Left lobe of liver (tissue), 2 donors: Measurements from ENCODE around the gene ANKRD9. TPM values are rescaled to one million over a fixed set of nuclear protein-coding genes. Genes with fewer than 3 reads are reported as not detected.

Source experiments
- ATAC-seq: fragments of 200-7000 bp; cut with Tn5 transposase; one replicate; pipeline ENCODE4 v1.9.1; 2020; ENCODE audit warnings: mild to moderate bottlenecking, moderate library complexity
- DNase-seq: peaks from one replicate; pipeline ENCODE4 v3.0.0-alpha.2; 2020; ENCODE audit warnings: low spot score
- total RNA-seq: library from RNA; stranded (reverse); gene quantifications from one replicate; pipeline ENCODE4 v1.2.1, GENCODE V29; 2021
- donor health status: DM: no; HTN: no; CAD: no; lungs with moderate emphysema.
- donor health status: DM: no; HTN: yes; CAD: no.

Gene ANKRD9
- total RNA-seq, 1 donor from 2014 or later, result 14.5 TPM

GRCh38 chr14:102499401-102500157 is 10.0 kb downstream of the ANKRD9 start:
- DNase-seq, result no peak
- no peak for ATAC-seq

- DNase-seq, result no peak
These were observed 10.8 kb downstream of the ANKRD9 start for GRCh38 chr14:102498678-102499265.

GRCh38 chr14:102497998-102498677 is 11.4 kb downstream of the ANKRD9 start:
- no peak for ATAC-seq
- DNase-seq, result no peak

More at GRCh38 chr14:102498678-102499265, 10.8 kb downstream of the ANKRD9 start:
- no peak for ATAC-seq

GRCh38 chr14:102496958-102497744 is 12.4 kb downstream of the ANKRD9 start:
- DNase-seq (no peak), ATAC-seq (no peak)

- ATAC-seq, result no peak
- no peak for DNase-seq
These were observed 13.3 kb downstream of the ANKRD9 start for GRCh38 chr14:102496331-102496691.

- no peak for ATAC-seq
- DNase-seq, result no peak
These were observed 13.9 kb downstream of the ANKRD9 start for GRCh38 chr14:102495491-102496330.

GRCh38 chr14:102493585-102493984 is 16.0 kb downstream of the ANKRD9 start:
- no peak for DNase-seq

GRCh38 chr14:102493096-102493495 is 16.5 kb downstream of the ANKRD9 start:
- DNase-seq, result no peak
- ATAC-seq, result no peak

More at GRCh38 chr14:102493585-102493984, 16.0 kb downstream of the ANKRD9 start:
- ATAC-seq, result no peak

GRCh38 chr14:102492531-102492910 is 17.1 kb downstream of the ANKRD9 start:
- DNase-seq (no peak), ATAC-seq (no peak)

GRCh38 chr14:102491786-102492530 is 17.6 kb downstream of the ANKRD9 start:
- DNase-seq, result no peak
- ATAC-seq, result no peak

- DNase-seq (no peak), ATAC-seq (no peak)
These were observed 18.2 kb downstream of the ANKRD9 start for GRCh38 chr14:102491366-102491765.

- DNase-seq (no peak), ATAC-seq (no peak)
These were observed 19.1 kb downstream of the ANKRD9 start for GRCh38 chr14:102490456-102490855.

GRCh38 chr14:102487204-102487577 is 22.4 kb downstream of the ANKRD9 start:
- ATAC-seq (no peak), DNase-seq (no peak)

GRCh38 chr14:102486513-102487203 is 22.9 kb downstream of the ANKRD9 start:
- no peak for DNase-seq
- no peak for ATAC-seq

GRCh38 chr14:102485693-102486512 is 23.7 kb downstream of the ANKRD9 start:
- DNase-seq (no peak), ATAC-seq (no peak)

GRCh38 chr14:102484316-102484715 is 25.3 kb downstream of the ANKRD9 start:
- ATAC-seq (no peak), DNase-seq (no peak)

- ATAC-seq (no peak), DNase-seq (no peak)
These were observed 27.8 kb downstream of the ANKRD9 start for GRCh38 chr14:102481791-102482238.

GRCh38 chr14:102481371-102481770 is 28.2 kb downstream of the ANKRD9 start:
- DNase-seq (no peak), ATAC-seq (no peak)
